IMR-90 (cell line): Measurements from ENCODE around the gene SQSTM1. TPM values are rescaled to one million over a fixed set of nuclear protein-coding genes. Genes with fewer than 3 reads are reported as not detected.

Experiments
- ATAC-seq: fragments of 200-7000 bp; cut with Tn5 transposase; 2 replicates; pipeline ENCODE4 v1.9.1; 2020; ENCODE audit warnings: low read depth, mild to moderate bottlenecking, moderate library complexity
- BruUV-seq: library from RNA; stranded (reverse); fragments of 400-500 nt; replicated peaks from 2 replicates; lab custom pipeline; 2021; lab: Mats Ljungman, UMichigan
- CTCF ChIA-PET: fragments of 300-600 bp; formaldehyde crosslinking; extraction: SDS; loops from one replicate; lab custom pipeline; 2021; ENCODE audit warnings: antibody characterized with exemption; lab: Yijun Ruan, JAX
- POLR2A ChIA-PET: fragments of 300-600 bp; sonication (Branson Sonifier 250); formaldehyde crosslinking; loops from one replicate; lab custom pipeline; 2022; ENCODE audit warnings: antibody characterized with exemption; ENCODE audit not compliant: unreplicated experiment; lab: Charles Lee
- DNase-seq: peaks from one replicate; pipeline ENCODE4 v3.0.0; 2013
- H2AFZ ChIP-seq: replicated peaks from 2 replicates; pipeline ENCODE3; 2013; ENCODE audit warnings: low read length, mild to moderate bottlenecking; ENCODE audit not compliant: poor library complexity
- H2AK5ac ChIP-seq: 2 replicates; pipeline ENCODE4 v1.6.1; 2013; ENCODE audit warnings: low read depth, low read length, inconsistent platforms
- H2AK9ac ChIP-seq: replicated peaks from 2 replicates; pipeline ENCODE3; 2013; ENCODE audit warnings: mild to moderate bottlenecking, low read depth, low read length, moderate library complexity; ENCODE audit not compliant: poor library complexity
- H2BK120ac ChIP-seq: 2 replicates; pipeline ENCODE4 v1.6.1; 2013; ENCODE audit warnings: low read depth, low read length, inconsistent platforms
- H2BK15ac ChIP-seq: 3 replicates; pipeline ENCODE4 v1.6.1; 2013; ENCODE audit warnings: low read depth, low read length, inconsistent platforms
- H2BK20ac ChIP-seq: 2 replicates; pipeline ENCODE4 v1.6.1; 2013; ENCODE audit warnings: low read depth, mild to moderate bottlenecking, inconsistent platforms, low read length, moderate library complexity
- H2BK5ac ChIP-seq: 2 replicates; pipeline ENCODE4 v1.6.1; 2013; ENCODE audit warnings: mild to moderate bottlenecking, low read depth, low read length, inconsistent platforms; ENCODE audit not compliant: poor library complexity, severe bottlenecking
- H3K14ac ChIP-seq: replicated peaks from 2 replicates; pipeline ENCODE4 v1.6.1; 2013; ENCODE audit warnings: low read depth, low read length, inconsistent platforms
- H3K18ac ChIP-seq: 2 replicates; pipeline ENCODE4 v1.6.1; 2013; ENCODE audit warnings: low read depth, low read length, control low read depth
- H3K23ac ChIP-seq: 2 replicates; pipeline ENCODE4 v1.6.1; 2013; ENCODE audit warnings: low read depth, low read length, inconsistent platforms
- H3K27ac ChIP-seq: 2 replicates; pipeline ENCODE4 v1.5.1; 2013; ENCODE audit warnings: mild to moderate bottlenecking, control low read depth, low read length; ENCODE audit not compliant: insufficient read depth
- H3K27me3 ChIP-seq: 2 replicates; pipeline ENCODE4 v1.6.1; 2013; ENCODE audit warnings: low read length; ENCODE audit not compliant: control insufficient read depth, insufficient read depth
- H3K36me3 ChIP-seq: 2 replicates; pipeline ENCODE4 v1.6.1; 2013; ENCODE audit warnings: low read length, mixed read lengths; ENCODE audit not compliant: control insufficient read depth, insufficient read depth
- H3K4ac ChIP-seq: 2 replicates; pipeline ENCODE4 v1.6.1; 2013; ENCODE audit warnings: low read depth, low read length, inconsistent platforms
- H3K4me1 ChIP-seq: 2 replicates; pipeline ENCODE4 v1.6.1; 2013; ENCODE audit warnings: low read length, mixed read lengths; ENCODE audit not compliant: control insufficient read depth, insufficient read depth
- H3K4me2 ChIP-seq: 2 replicates; pipeline ENCODE4 v1.6.1; 2013; ENCODE audit warnings: low read depth, mild to moderate bottlenecking, control low read depth, low read length, moderate library complexity
- H3K4me3 ChIP-seq: 2 replicates; pipeline ENCODE4 v1.5.1; 2013; ENCODE audit warnings: low read depth, mild to moderate bottlenecking, control low read depth, low read length, moderate library complexity; ENCODE audit not compliant: insufficient read depth
- H3K56ac ChIP-seq: 2 replicates; pipeline ENCODE4 v1.6.1; 2013; ENCODE audit warnings: low read length, inconsistent platforms; ENCODE audit not compliant: insufficient read depth; ENCODE audit errors: extremely low read depth
- H3K79me1 ChIP-seq, 2 experiments: 2 replicates each; pipeline ENCODE4 v1.6.1; 2013; ENCODE audit warnings: low read length in 2 of 2, inconsistent platforms in 1 of 2, low read depth in 1 of 2
- H3K9ac ChIP-seq: 2 replicates; pipeline ENCODE4 v1.6.1; 2013; ENCODE audit warnings: low read depth, low read length, control low read depth
- H3K9me1 ChIP-seq: 2 replicates; pipeline ENCODE4 v1.6.1; 2013; ENCODE audit warnings: low read length, inconsistent platforms; ENCODE audit not compliant: insufficient read depth
- H3K9me3 ChIP-seq: 2 replicates; pipeline ENCODE4 v1.6.1; 2013; ENCODE audit warnings: low read length; ENCODE audit not compliant: control insufficient read depth, insufficient read depth
- H4K20me1 ChIP-seq: 2 replicates; pipeline ENCODE4 v1.6.1; 2013; ENCODE audit warnings: low read length, inconsistent platforms; ENCODE audit not compliant: insufficient read depth
- H4K5ac ChIP-seq: 2 replicates; pipeline ENCODE4 v1.6.1; 2013; ENCODE audit warnings: mild to moderate bottlenecking, low read depth, low read length, control low read depth
- H4K8ac ChIP-seq, 2 experiments: 2 replicates each; pipeline ENCODE4 v1.6.1; 2013; ENCODE audit warnings: low read depth in 2 of 2, low read length in 2 of 2, control low read depth in 1 of 2, inconsistent platforms in 1 of 2
- H4K91ac ChIP-seq: 2 replicates; pipeline ENCODE4 v1.6.1; 2013; ENCODE audit warnings: low read depth, low read length, inconsistent platforms; ENCODE audit not compliant: insufficient read depth
- BHLHE40 ChIP-seq: fragments of 150-350 bp; IDR thresholded peaks from 2 replicates; pipeline ENCODE4 v1.6.1; 2016; ENCODE audit warnings: mild to moderate bottlenecking, low read depth, low read length
- MAFK ChIP-seq: IDR thresholded peaks from 2 replicates; pipeline ENCODE4 v1.6.1; 2012; ENCODE audit warnings: low read depth, low read length, improper control_type of control experiment
- MAZ ChIP-seq: IDR thresholded peaks from 2 replicates; pipeline ENCODE4 v1.6.1; 2012; ENCODE audit warnings: low read depth, mild to moderate bottlenecking, low read length, improper control_type of control experiment, moderate library complexity, borderline replicate concordance
- MXI1 ChIP-seq: IDR thresholded peaks from 2 replicates; pipeline ENCODE4 v1.6.1; 2012; ENCODE audit warnings: low read depth, mild to moderate bottlenecking, low read length, moderate library complexity, borderline replicate concordance
- NFE2L2 ChIP-seq: fragments of 150-350 bp; IDR thresholded peaks from 2 replicates; pipeline ENCODE4 v1.6.1; 2016; ENCODE audit warnings: low read depth, mild to moderate bottlenecking, low read length
- RAD21 ChIP-seq: IDR thresholded peaks from 2 replicates; pipeline ENCODE4 v1.6.1; 2012; ENCODE audit warnings: low read length, improper control_type of control experiment
- RCOR1 ChIP-seq: IDR thresholded peaks from 2 replicates; pipeline ENCODE4 v1.6.1; 2012; ENCODE audit warnings: mild to moderate bottlenecking, low read length, improper control_type of control experiment; ENCODE audit not compliant: insufficient replicate concordance
- RFX5 ChIP-seq: IDR thresholded peaks from 2 replicates; pipeline ENCODE4 v1.8.0; 2012; ENCODE audit warnings: low read depth, mild to moderate bottlenecking, low read length, moderate library complexity
- WGBS, 2 experiments: methylation state at CpG; one replicate each; pipeline versions ENCODE4 v1.1.5 to v1.1.7; 2013; ENCODE audit warnings: missing lambda C conversion rate in 2 of 2; ENCODE audit not compliant: insufficient read length in 1 of 2; ENCODE audit errors: extremely low coverage in 2 of 2; 5-methylcytosine and 5-hydroxymethylcytosine counted together
- dilution Hi-C: fragments of 300-500 bp; cut with HindIII; formaldehyde crosslinking; loops from one replicate; pipeline ENCODE4 v1.14.3; 2018; ENCODE audit warnings: low sequenced_read_pairs; ENCODE audit not compliant: unreplicated experiment
- in situ Hi-C: fragments of 300-500 bp; cut with MboI; formaldehyde crosslinking; loops from 3 replicates; pipeline ENCODE4 v1.14.3; 2019; ENCODE audit warnings: low sequenced_read_pairs, inconsistent platforms, mixed read lengths
- intact Hi-C: fragments of 100-400 bp; cut with micrococcal nuclease; formaldehyde crosslinking; loops from 2 replicates; pipeline ENCODE4 v1.10.0; 2022
- polyA plus RNA-seq, 3 experiments: library from polyadenylated mRNA; depleted of rRNA; stranded (reverse); fragments of >200 nt; gene quantifications; 2 replicates each; pipeline ENCODE4 v1.2.3, GENCODE V29; 2012; ENCODE audit warnings: low replicate concordance in 1 of 3
- total RNA-seq: library from RNA; depleted of rRNA; stranded (reverse); fragments of >200 nt; gene quantifications from 2 replicates; pipeline ENCODE4 v1.2.3, GENCODE V29; 2012
- TF ChIP-seq, protein P1 (sequence below): fragments of 150-350 bp; IDR thresholded peaks from 2 replicates; pipeline ENCODE4 v1.6.1; 2017; ENCODE audit warnings: mild to moderate bottlenecking, antibody characterized with exemption, low read length, low read depth
- TF ChIP-seq, protein P2 (sequence below): conservative IDR thresholded peaks from 2 replicates; pipeline ENCODE4 v1.5.1; 2012; ENCODE audit warnings: mild to moderate bottlenecking, low read depth, low read length, improper control_type of control experiment

Gene SQSTM1
- total and polyA plus RNA-seq, 2 of the 4 experiments (the other 2 are of a cell fraction), result 152 to 184 TPM

DNA sequence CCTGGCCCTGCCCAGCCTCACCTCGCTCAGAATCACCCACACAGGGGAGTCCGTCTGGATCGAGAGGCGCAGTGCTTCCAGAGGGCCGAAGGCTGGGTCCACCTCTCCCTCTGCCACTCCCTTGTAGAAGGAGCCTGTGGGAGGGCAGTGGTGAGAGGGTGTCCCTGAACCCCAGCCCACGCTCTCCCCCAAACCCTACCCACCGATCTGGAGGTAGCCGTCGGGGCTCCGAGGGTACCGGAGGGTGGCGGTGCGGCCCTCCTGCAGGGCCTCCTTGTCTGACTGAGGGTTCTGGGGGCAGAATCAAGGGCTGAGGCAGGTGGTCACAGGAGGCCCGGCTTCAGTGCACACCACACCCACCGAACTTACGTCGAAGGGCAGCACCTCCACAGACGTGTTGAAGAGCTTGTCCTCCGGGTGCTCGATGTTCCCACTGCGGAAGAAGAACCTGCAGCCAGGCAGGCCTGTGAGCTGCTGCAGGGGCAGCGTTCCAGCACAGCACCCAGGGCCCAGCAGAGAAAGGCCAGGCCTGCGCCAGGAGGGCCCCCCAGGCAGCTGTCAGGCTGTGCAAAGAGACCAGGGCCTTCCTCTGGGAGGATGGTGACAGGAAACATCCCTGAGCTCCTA lies 22.4 kb upstream of the SQSTM1 start:
- Histone ChIP-seq H2BK15ac (no peak overlapping the region), H3K23ac (no peak overlapping the region), H2AFZ (no peak overlapping the region), H4K20me1 (peaks cover 28% of the 10 kb centered on the region), H4K5ac (no peak overlapping the region), H3K4ac (no peak overlapping the region), H3K4me3 (no peak overlapping the region), H3K9me3 (no peaks in the 10 kb centered on the region), H3K27me3 (no peaks in the 10 kb centered on the region), H3K4me2 (no peak overlapping the region), H3K14ac (no peak overlapping the region), H3K4me1 (peaks cover 13% of the 10 kb centered on the region; the same call in 1 of the 2 replicates), H3K9ac (no peak overlapping the region), H2AK5ac (no peak overlapping the region), H2AK9ac (no peak overlapping the region), H3K27ac (no peak overlapping the region), H3K36me3 (peaks cover 50% of the 10 kb centered on the region), H3K79me1 (peaks cover 13 to 34% of the 10 kb centered on the region in 2 experiments), H4K91ac (no peak overlapping the region), H3K9me1 (no peaks in the 10 kb centered on the region), H4K8ac (no peak overlapping the region), H2BK20ac (no peak overlapping the region), H3K56ac (no peak overlapping the region), H2BK5ac (no peak overlapping the region), H2BK120ac (no peak overlapping the region), H3K18ac (no peak overlapping the region)
- intact Hi-C loops (no loop called here), in situ Hi-C loops (no loop called here), dilution Hi-C loops (no loop called here)
- BruUV-seq, result no TSS peak
- CTCF ChIA-PET, result no interaction called here
- ATAC-seq (no peak), DNase-seq (no peak)
- POLR2A ChIA-PET, result no interaction called here
- 93% methylated on average over 11 of the region's 23 CpGs; no CpG with 5 or more reads in 1 of the 2 experiments for WGBS, 2 experiments
- TF ChIP-seq MAFK, result no peak
- TF ChIP-seq, protein P1, sequence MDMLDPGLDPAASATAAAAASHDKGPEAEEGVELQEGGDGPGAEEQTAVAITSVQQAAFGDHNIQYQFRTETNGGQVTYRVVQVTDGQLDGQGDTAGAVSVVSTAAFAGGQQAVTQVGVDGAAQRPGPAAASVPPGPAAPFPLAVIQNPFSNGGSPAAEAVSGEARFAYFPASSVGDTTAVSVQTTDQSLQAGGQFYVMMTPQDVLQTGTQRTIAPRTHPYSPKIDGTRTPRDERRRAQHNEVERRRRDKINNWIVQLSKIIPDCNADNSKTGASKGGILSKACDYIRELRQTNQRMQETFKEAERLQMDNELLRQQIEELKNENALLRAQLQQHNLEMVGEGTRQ, result no peak
- no peak for TF ChIP-seq MXI1
- TF ChIP-seq, protein P2, sequence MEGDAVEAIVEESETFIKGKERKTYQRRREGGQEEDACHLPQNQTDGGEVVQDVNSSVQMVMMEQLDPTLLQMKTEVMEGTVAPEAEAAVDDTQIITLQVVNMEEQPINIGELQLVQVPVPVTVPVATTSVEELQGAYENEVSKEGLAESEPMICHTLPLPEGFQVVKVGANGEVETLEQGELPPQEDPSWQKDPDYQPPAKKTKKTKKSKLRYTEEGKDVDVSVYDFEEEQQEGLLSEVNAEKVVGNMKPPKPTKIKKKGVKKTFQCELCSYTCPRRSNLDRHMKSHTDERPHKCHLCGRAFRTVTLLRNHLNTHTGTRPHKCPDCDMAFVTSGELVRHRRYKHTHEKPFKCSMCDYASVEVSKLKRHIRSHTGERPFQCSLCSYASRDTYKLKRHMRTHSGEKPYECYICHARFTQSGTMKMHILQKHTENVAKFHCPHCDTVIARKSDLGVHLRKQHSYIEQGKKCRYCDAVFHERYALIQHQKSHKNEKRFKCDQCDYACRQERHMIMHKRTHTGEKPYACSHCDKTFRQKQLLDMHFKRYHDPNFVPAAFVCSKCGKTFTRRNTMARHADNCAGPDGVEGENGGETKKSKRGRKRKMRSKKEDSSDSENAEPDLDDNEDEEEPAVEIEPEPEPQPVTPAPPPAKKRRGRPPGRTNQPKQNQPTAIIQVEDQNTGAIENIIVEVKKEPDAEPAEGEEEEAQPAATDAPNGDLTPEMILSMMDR, result no peak
- TF ChIP-seq MAZ, result no peak
- TF ChIP-seq RCOR1, result no peak
- TF ChIP-seq BHLHE40, result no peak
- TF ChIP-seq RFX5, result no peak
- TF ChIP-seq NFE2L2, result no peak
- no peak for TF ChIP-seq RAD21
